Neural progenitor cell (in vitro differentiated cells): ENCODE measurements around the gene TASOR. TPM values are rescaled to one million over a fixed set of nuclear protein-coding genes. Genes with fewer than 3 reads are reported as not detected.

ENCODE experiments used
- DNase-seq: peaks from one replicate; pipeline ENCODE4 v3.0.0-alpha.2; 2016; ENCODE audit warnings: low spot score
- H2AFZ ChIP-seq: fragments of 200-600 bp; sonication (generic); replicated peaks from 2 replicates; pipeline ENCODE4 v1.6.1; 2016; ENCODE audit warnings: antibody characterized with exemption
- H3F3A ChIP-seq: fragments of 200-600 bp; sonication (generic); 2 replicates; pipeline ENCODE4 v1.6.1; 2016; ENCODE audit warnings: antibody characterized with exemption, low read depth
- H3K27ac ChIP-seq: fragments of 200-600 bp; sonication (generic); 2 replicates; pipeline ENCODE4 v1.5.1; 2016; ENCODE audit warnings: mild to moderate bottlenecking
- H3K27me3 ChIP-seq: fragments of 200-600 bp; sonication (generic); 2 replicates; pipeline ENCODE4 v1.6.1; 2016; ENCODE audit warnings: mild to moderate bottlenecking, moderate library complexity
- H3K36me3 ChIP-seq: fragments of 200-600 bp; sonication (generic); 2 replicates; pipeline ENCODE4 v1.5.1; 2016
- H3K4me1 ChIP-seq: fragments of 200-600 bp; sonication (generic); 2 replicates; pipeline ENCODE4 v1.6.1; 2016; ENCODE audit warnings: mixed run types
- H3K4me2 ChIP-seq: fragments of 200-600 bp; sonication (generic); 2 replicates; pipeline ENCODE4 v1.6.1; 2016
- H3K4me3 ChIP-seq: fragments of 200-600 bp; sonication (generic); 2 replicates; pipeline ENCODE4 v1.5.1; 2016
- H3K79me2 ChIP-seq: fragments of 200-600 bp; sonication (generic); 2 replicates; pipeline ENCODE4 v1.6.1; 2016; ENCODE audit warnings: low read depth
- H3K9ac ChIP-seq: fragments of 200-600 bp; sonication (generic); 2 replicates; pipeline ENCODE4 v1.6.1; 2016
- H3K9me3 ChIP-seq: fragments of 200-600 bp; sonication (generic); 2 replicates; pipeline ENCODE4 v1.5.1; 2016; ENCODE audit warnings: low read depth
- H4K20me1 ChIP-seq: fragments of 200-600 bp; sonication (generic); 2 replicates; pipeline ENCODE4 v1.6.1; 2016; ENCODE audit warnings: low read depth
- H3K27ac Mint-ChIP-seq: 3 replicates; pipeline ENCODE4 v1.8.0; 2021; ENCODE audit warnings: mixed read lengths
- H3K27me3 Mint-ChIP-seq: 2 replicates; pipeline ENCODE4 v1.8.0; 2022; ENCODE audit warnings: low read depth, mild to moderate bottlenecking, inconsistent platforms, moderate library complexity, mixed read lengths; ENCODE audit not compliant: insufficient read depth
- H3K36me3 Mint-ChIP-seq: 3 replicates; pipeline ENCODE4 v1.8.0; 2021; ENCODE audit warnings: mixed read lengths
- H3K4me1 Mint-ChIP-seq: 3 replicates; pipeline ENCODE4 v1.8.0; 2021; ENCODE audit warnings: mixed read lengths
- H3K4me3 Mint-ChIP-seq: 3 replicates; pipeline ENCODE4 v1.8.0; 2021; ENCODE audit warnings: mild to moderate bottlenecking, moderate library complexity, mixed read lengths
- H3K9me3 Mint-ChIP-seq: 3 replicates; pipeline ENCODE4 v1.8.0; 2020; ENCODE audit warnings: mixed read lengths
- EZH2 ChIP-seq: fragments of 200-600 bp; sonication (generic); IDR thresholded peaks from 2 replicates; pipeline ENCODE4 v1.6.1; 2017; ENCODE audit warnings: antibody characterized with exemption, mild to moderate bottlenecking, moderate library complexity
- EZH2phosphoT487 ChIP-seq: fragments of 200-600 bp; sonication (generic); IDR thresholded peaks from 2 replicates; pipeline ENCODE4 v1.6.1; 2017; ENCODE audit warnings: antibody characterized with exemption
- total RNA-seq: library from RNA; depleted of rRNA; stranded (reverse); fragments of >200 nt; gene quantifications from 2 replicates; pipeline ENCODE4 v1.2.3, GENCODE V29; 2015; ENCODE audit warnings: low replicate concordance
- TF ChIP-seq, protein P1 (sequence below): fragments of 200-600 bp; sonication (generic); IDR thresholded peaks from 2 replicates; pipeline ENCODE4 v1.5.1; 2017; ENCODE audit warnings: antibody characterized with exemption, mild to moderate bottlenecking

Gene TASOR
- total RNA-seq, 1 donor from 2014 or later, result 141 TPM

DNA sequence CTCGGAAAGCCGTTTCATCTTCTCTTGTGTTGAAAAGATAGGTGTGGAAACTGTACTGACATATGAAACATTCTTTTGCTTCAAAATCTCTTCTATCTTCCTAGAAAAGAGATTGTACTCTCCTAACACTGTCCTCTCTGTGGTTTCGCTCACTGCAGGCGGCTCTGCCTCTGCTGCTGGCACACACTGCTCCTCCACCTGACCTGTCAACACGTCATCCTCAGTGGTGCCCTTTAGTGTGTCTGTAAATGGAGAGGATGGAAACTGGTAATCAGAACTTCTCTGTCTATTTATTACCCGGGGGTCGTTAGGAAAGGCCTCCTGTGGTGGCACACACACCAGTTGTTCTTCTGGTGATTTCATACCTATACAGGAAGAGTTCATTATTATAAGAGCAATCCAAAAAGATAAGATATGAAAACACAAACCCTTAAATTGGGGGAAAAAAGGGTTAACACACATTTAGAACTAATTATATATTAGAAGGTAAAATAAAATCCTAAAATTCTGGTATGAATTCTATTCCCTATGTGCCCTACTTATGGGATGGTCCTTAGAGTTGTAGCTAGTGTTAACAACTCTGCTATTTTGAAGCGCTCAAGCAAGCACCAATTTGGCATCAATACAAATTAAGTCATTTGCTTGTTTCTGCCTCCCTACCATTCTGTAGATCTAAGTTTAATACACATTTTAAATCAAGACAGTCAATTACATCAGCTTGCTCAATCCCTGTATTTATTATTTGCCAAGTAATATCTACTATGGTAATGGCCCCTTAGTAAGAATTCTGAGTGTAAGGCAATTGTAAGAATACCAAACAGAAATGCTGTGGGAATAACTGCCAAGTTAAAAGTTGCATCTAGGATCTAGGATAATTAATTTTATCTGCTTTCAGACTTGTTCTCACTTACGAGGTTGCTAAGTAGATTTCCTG is 49.2 kb downstream of the TASOR start:
- Histone ChIP-seq H2AFZ (no peak overlapping the region), H3K4me2 (no peak overlapping the region), H3K27ac (no peak overlapping the region), H3F3A (peaks cover 3% of the 10 kb centered on the region), H3K79me2 (no peaks in the 10 kb centered on the region), H3K9me3 (no peaks in the 10 kb centered on the region), H4K20me1 (no peaks in the 10 kb centered on the region), H3K36me3 (peaks cover 14% of the 10 kb centered on the region), H3K4me3 (no peak overlapping the region), H3K4me1 (no peaks in the 10 kb centered on the region), H3K9ac (no peak overlapping the region), H3K27me3 (no peaks in the 10 kb centered on the region)
- TF ChIP-seq EZH2phosphoT487, result no peak
- TF ChIP-seq EZH2, result no peak
- TF ChIP-seq, protein P1, sequence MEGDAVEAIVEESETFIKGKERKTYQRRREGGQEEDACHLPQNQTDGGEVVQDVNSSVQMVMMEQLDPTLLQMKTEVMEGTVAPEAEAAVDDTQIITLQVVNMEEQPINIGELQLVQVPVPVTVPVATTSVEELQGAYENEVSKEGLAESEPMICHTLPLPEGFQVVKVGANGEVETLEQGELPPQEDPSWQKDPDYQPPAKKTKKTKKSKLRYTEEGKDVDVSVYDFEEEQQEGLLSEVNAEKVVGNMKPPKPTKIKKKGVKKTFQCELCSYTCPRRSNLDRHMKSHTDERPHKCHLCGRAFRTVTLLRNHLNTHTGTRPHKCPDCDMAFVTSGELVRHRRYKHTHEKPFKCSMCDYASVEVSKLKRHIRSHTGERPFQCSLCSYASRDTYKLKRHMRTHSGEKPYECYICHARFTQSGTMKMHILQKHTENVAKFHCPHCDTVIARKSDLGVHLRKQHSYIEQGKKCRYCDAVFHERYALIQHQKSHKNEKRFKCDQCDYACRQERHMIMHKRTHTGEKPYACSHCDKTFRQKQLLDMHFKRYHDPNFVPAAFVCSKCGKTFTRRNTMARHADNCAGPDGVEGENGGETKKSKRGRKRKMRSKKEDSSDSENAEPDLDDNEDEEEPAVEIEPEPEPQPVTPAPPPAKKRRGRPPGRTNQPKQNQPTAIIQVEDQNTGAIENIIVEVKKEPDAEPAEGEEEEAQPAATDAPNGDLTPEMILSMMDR, result no peak
- H3K27me3 Mint-ChIP-seq, result peaks cover 2% of the 10 kb centered on the region
- H3K4me1 Mint-ChIP-seq, result no peaks in the 10 kb centered on the region
- H3K4me3 Mint-ChIP-seq, result no peak overlapping the region
- peaks cover 31% of the 10 kb centered on the region for H3K36me3 Mint-ChIP-seq
- no peaks in the 10 kb centered on the region for H3K9me3 Mint-ChIP-seq
- DNase-seq, result no peak
- H3K27ac Mint-ChIP-seq, result no peak overlapping the region

Other genes starting within 250 kb of the TASOR start
- gene ERC2, start 214.8 kb downstream of the TASOR start, total RNA-seq, result 20.6 and 24.8 TPM in 2 replicates
- gene CCDC66, start 126.1 kb downstream of the TASOR start, total RNA-seq, result 28.0 and 34.1 TPM in 2 replicates
- gene ARHGEF3, start 118.7 kb upstream of the TASOR start, total RNA-seq, result 0.52 and 2.9 TPM in 2 replicates